Right lobe of liver (tissue), 4 donors: ENCODE results near the gene BLACAT1.

Source experiments
- CTCF ChIP-seq, 4 donors: fragments of 200-600 bp in 3 of 4; fragments of 450-650 bp in 1 of 4; IDR thresholded peaks; one replicate each; pipeline versions ENCODE4 v1.5.1 to v1.8.0; 2016 to 2022; ENCODE audit warnings: antibody characterized with exemption in 4 of 4, mild to moderate bottlenecking in 2 of 4
- POLR2A ChIP-seq: fragments of 450-650 bp; IDR thresholded peaks from one replicate; pipeline ENCODE4 v1.6.1; 2017; ENCODE audit warnings: antibody characterized with exemption, mild to moderate bottlenecking
- donor health status: DM: no; HTN: no; CAD: no.
- donor health status: DM: no; HTN: no; CAD: no.
- donor health status: DM: no; HTN: yes; CAD: no.

- TF ChIP-seq CTCF (IDR thresholded peaks at IDR 0.05) (no peak), POLR2A (no peak)
Observed at GRCh38 chr1:205445646-205445935, 10.3 kb downstream of the BLACAT1 start.
